Measurements from ENCODE around the gene PDZD8. TPM values are rescaled to one million over a fixed set of nuclear protein-coding genes. Genes with fewer than 3 reads are reported as not detected.

The PDZD8 gene
- total RNA-seq, 8 experiments from 2014 or later: 10.0 to 62.1 (median 18.3) TPM

DNA sequence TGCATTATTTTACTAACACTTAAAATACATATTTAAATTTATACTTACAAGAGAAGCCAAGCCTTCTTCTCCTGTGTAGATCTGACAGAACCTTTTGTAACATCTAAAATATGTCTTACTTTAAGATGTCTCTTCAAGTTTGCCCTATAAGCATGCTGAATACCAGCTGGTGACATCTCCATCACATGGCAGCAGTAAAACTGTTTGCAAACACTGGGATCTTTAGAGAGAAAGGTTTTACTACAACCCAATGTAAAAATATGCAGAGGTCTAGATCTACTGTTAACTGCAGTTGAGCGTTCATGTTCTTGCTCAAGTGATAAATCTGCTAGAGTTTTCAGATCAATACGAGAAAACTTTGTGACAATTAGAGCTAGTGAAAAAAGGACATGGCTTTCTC is 23.2 kb downstream of the PDZD8 start:
- in situ Hi-C loops (cut with MboI; ENCODE audit: low pct_unique_long_range_greater_than_20kb in 2 of 9, low sequenced_read_pairs in 9 of 9, unreplicated experiment in 9 of 9): no loop called here
- no peak overlapping the region for H3K27ac ChIP-seq
- no peak overlapping the region for H3K4me3 ChIP-seq
- peak in 1 of 8 experiments; percentile 59 for ATAC-seq (replicated peaks in 6 of 8)
- WGBS, 10 experiments: 47 to 100% (median 87%) methylated on average over 1 to 2 of the region's 2 CpGs
- no peaks in the 10 kb centered on the region for H3K4me1 ChIP-seq (replicated peaks in 1 of 2)

DNA sequence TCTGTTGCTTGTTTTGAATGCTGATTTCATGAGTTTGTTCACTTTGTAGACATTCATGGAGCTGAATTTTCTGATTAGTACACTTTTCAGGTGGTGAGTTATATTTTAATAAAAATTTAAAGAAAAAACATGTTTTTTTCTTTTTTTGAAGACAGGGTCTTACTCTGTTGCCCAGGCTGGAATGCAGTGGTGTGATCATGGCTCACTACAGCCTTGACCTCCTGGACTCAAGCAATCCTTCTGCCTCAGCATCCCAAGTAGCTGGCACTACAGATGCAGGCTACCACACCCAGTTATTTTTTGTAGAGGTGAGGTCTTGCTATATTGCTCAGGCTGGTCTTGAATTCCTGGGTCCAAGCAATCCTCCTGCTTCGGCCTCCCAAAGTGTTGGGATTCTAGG is 23.7 kb downstream of the PDZD8 start:
- Histone ChIP-seq H3K27ac (no peak overlapping the region), H3K4me1 (replicated peaks in 1 of 2) (no peaks in the 10 kb centered on the region), H3K4me3 (no peak overlapping the region)
- 100% methylated on average over 1 of the region's 1 CpG; no CpG with 5 or more reads in 8 of the 10 experiments for WGBS, 10 experiments
- in situ Hi-C loops (cut with MboI; ENCODE audit: low pct_unique_long_range_greater_than_20kb in 2 of 9, low sequenced_read_pairs in 9 of 9, unreplicated experiment in 9 of 9): no loop called here
- ATAC-seq (replicated peaks in 6 of 8): no peak

DNA sequence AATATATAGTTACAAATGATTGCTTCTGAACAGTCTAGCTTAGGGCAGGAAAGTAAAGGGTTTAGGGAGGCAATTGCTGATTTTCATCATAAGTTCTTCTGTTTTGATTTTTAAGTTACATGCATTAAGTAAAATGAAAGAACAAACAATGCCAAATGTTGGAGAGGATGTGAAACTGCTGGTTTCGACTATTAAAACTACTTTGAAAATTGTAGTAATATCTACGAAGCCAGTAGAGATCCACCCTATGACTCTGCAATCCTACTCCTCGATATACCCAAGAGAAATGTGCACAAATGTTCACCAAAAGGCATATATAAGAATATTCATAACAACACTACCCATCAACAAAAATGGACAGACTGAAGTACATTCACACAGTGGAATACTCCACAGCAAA is 24.3 kb downstream of the PDZD8 start:
- H3K4me3 ChIP-seq: no peak overlapping the region
- WGBS, 10 experiments: 14 to 100% (median 93%) methylated on average over 1 to 3 of the region's 3 CpGs
- no peak overlapping the region for H3K27ac ChIP-seq
- in situ Hi-C loops (cut with MboI; ENCODE audit: low pct_unique_long_range_greater_than_20kb in 2 of 9, low sequenced_read_pairs in 9 of 9, unreplicated experiment in 9 of 9): no loop called here
- H3K4me1 ChIP-seq (replicated peaks in 1 of 2): no peaks in the 10 kb centered on the region
- ATAC-seq (replicated peaks in 6 of 8): peak in 1 of 8 experiments; percentile 22

DNA sequence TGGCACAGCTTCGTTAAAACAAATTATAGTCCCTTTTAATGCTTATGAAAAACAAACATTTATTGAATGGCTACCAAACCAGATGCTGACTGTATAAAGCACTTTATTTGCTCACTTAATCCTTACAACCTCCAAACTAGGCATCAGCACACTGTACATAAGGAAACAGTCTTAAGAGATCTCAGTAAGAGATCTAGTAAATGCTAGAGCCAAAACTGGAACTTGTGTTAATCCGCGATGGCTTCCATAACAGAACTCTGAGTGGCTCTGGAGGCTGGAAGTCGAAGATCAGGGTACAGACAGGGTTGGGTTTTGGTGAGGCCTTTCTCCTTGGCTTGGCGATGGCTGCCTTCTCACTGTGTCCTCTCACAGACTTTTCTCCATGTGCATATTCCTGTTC is 27.0 kb downstream of the PDZD8 start:
- peak in 1 of 8 experiments; percentile 34 for ATAC-seq (replicated peaks in 6 of 8)
- Histone ChIP-seq H3K4me3 (no peak overlapping the region), H3K27ac (no peak overlapping the region), H3K4me1 (replicated peaks in 1 of 2) (no peaks in the 10 kb centered on the region)
- in situ Hi-C loops (cut with MboI; ENCODE audit: low pct_unique_long_range_greater_than_20kb in 2 of 9, low sequenced_read_pairs in 9 of 9, unreplicated experiment in 9 of 9): no loop called here
- 50 to 96% (median 75%) methylated on average over 1 to 5 of the region's 5 CpGs; no CpG with 5 or more reads in 2 of the 10 experiments for WGBS, 10 experiments

DNA sequence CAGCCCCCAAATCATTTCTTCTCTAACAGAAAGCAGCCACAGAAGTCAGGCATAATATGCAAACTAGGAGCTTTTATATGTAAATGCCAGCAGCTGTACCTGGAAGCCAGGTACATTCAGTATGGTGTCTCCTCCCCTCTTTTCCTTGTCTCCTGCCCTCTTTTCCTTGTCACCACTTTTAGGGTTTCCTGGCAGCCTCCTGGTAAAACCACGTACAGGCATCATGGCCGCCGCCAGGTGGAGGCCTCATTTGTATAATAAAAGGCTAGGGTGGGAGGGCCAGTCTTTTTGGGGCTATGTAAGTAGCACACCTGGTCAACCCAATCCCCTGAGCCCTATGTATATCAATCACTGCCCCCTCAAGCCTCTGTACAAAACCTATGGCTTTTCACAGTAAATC is 28.7 kb downstream of the PDZD8 start:
- H3K27ac ChIP-seq: no peak overlapping the region
- in situ Hi-C loops (cut with MboI; ENCODE audit: low pct_unique_long_range_greater_than_20kb in 2 of 9, low sequenced_read_pairs in 9 of 9, unreplicated experiment in 9 of 9): no loop called here
- H3K4me1 ChIP-seq (replicated peaks in 1 of 2): no peaks in the 10 kb centered on the region
- H3K4me3 ChIP-seq: no peak overlapping the region
- WGBS, 10 experiments: 93 to 100% (median 100%) methylated on average over 1 to 3 of the region's 3 CpGs; no CpG with 5 or more reads in 7 of the 10 experiments
- no peak for ATAC-seq (replicated peaks in 6 of 8)

DNA sequence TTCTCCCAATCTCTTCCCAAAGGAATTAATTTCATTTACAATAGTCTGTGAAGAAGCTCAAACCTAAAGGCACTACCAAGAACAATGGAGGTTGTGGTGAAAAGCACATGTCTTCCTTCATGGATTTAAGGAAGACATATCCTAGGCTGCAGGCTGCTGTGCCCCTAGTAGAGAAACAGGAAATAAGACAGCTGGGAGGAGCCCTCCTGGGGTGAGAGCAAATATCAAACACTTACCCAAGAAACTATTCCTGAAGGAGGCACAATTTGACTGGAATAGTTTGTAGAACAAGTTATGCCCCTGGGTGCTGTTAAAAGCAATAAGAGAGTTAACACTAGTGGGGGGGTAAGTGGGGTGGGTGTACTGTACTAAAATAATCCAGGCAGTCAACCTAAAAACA is 30.1 kb downstream of the PDZD8 start:
- in situ Hi-C loops (cut with MboI; ENCODE audit: low pct_unique_long_range_greater_than_20kb in 2 of 9, low sequenced_read_pairs in 9 of 9, unreplicated experiment in 9 of 9): no loop called here
- H3K4me1 ChIP-seq (replicated peaks in 1 of 2): no peaks in the 10 kb centered on the region
- H3K4me3 ChIP-seq: no peak overlapping the region
- no peak for ATAC-seq (replicated peaks in 6 of 8)
- no peak overlapping the region for H3K27ac ChIP-seq

DNA sequence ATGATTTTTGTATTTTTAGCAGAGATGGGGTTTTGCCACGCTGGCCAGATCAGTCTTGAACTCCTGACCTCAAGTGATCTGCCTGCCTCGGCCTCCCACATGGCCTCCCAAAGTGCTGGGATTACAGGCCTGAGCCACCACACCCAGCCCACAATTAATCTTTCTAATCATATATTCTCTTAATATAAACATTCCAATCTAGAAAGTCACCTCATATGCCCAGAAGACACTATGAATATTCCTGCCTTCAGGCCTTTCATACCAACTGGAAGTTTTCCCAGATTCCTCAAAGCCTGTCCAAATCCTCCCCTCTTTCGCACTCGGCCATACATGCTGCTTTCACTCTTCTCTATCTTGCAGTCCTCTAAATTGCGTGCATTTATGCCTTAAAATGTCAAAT is 32.6 kb downstream of the PDZD8 start:
- in situ Hi-C loops (cut with MboI; ENCODE audit: low pct_unique_long_range_greater_than_20kb in 2 of 9, low sequenced_read_pairs in 9 of 9, unreplicated experiment in 9 of 9): no loop called here
- ATAC-seq (replicated peaks in 6 of 8): peak in 3 of 8 experiments; percentile 84 to 91 (median 85)
- Histone ChIP-seq H3K27ac (no peak overlapping the region), H3K4me1 (replicated peaks in 1 of 2) (no peaks in the 10 kb centered on the region), H3K4me3 (no peak overlapping the region)
- 0 to 100% (median 89%) methylated on average over 1 to 5 of the region's 5 CpGs; no CpG with 5 or more reads in 3 of the 10 experiments for WGBS, 10 experiments

DNA sequence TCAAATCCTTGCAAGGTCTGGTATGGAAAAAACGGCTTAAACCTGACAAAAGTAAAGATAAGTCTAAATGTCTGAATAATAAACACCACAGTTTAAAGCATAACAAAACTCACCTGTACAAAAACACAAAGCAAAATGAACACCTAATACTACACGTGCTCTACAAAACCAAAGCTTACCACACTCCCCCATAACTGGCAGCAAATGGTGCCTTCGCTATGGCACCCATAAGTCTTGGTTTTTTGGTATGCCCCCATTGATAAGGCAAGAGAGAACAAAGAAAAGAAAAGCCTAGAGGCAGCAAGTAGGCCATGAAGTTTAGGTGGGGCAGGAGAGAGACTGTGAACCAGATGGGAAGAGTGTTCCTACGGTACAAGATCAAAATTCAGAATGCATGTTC is 34.2 kb downstream of the PDZD8 start:
- ATAC-seq (replicated peaks in 6 of 8): no peak
- Histone ChIP-seq H3K4me1 (replicated peaks in 1 of 2) (no peaks in the 10 kb centered on the region), H3K4me3 (no peak overlapping the region), H3K27ac (no peak overlapping the region)
- in situ Hi-C loops (cut with MboI; ENCODE audit: low pct_unique_long_range_greater_than_20kb in 2 of 9, low sequenced_read_pairs in 9 of 9, unreplicated experiment in 9 of 9): no loop called here
- 55 to 92% (median 83%) methylated on average over 1 to 4 of the region's 4 CpGs for WGBS, 10 experiments

DNA sequence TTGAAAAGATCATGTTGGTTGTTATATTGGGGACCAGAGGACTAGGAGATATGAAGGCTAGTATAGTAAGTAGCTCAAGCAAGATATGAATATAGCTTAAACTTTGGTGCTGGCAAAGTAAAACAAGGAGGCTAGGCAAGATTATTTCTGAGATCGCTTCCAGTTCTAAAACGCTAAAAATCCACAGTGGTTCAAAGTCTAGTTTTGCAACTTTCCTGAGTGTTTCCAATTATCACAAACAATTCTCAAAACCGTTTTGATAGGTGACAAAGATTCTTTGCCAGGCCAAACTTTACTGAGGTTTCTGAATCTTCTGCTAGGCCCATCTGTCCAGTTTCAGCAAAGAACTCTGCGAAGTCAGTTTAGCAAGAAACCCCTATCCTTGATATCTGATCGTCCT is 35.3 kb downstream of the PDZD8 start:
- no peaks in the 10 kb centered on the region for H3K4me1 ChIP-seq (replicated peaks in 1 of 2)
- no peak overlapping the region for H3K27ac ChIP-seq
- H3K4me3 ChIP-seq: no peak overlapping the region
- 80 to 97% (median 91%) methylated on average over 1 to 5 of the region's 5 CpGs for WGBS, 10 experiments
- ATAC-seq (replicated peaks in 6 of 8): no peak
- in situ Hi-C loops (cut with MboI; ENCODE audit: low pct_unique_long_range_greater_than_20kb in 2 of 9, low sequenced_read_pairs in 9 of 9, unreplicated experiment in 9 of 9): no loop called here

DNA sequence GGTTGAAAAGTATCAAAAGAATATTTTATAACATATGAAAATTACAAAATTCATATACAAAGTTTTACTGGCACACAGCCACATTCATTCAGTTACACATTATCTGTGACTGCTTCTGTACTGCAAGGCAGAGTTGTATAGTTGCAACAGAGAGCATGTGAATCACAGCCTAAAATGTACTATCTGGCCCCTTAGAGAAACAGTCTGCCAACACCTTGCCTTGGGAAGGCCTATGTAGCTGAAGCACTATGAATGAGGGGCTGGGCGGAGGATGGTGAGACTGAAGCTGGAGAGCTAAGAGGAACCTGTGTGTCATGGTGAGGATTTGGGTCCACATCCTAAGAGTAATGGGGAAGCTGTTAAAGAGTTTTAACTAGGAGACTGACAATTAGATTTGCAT is 35.7 kb downstream of the PDZD8 start:
- no peak overlapping the region for H3K4me3 ChIP-seq
- H3K27ac ChIP-seq: no peak overlapping the region
- no peak for ATAC-seq (replicated peaks in 6 of 8)
- H3K4me1 ChIP-seq (replicated peaks in 1 of 2): no peaks in the 10 kb centered on the region
- WGBS, 10 experiments: 100% methylated on average over 1 of the region's 1 CpG; no CpG with 5 or more reads in 5 of the 10 experiments
- in situ Hi-C loops (cut with MboI; ENCODE audit: low pct_unique_long_range_greater_than_20kb in 2 of 9, low sequenced_read_pairs in 9 of 9, unreplicated experiment in 9 of 9): no loop called here

DNA sequence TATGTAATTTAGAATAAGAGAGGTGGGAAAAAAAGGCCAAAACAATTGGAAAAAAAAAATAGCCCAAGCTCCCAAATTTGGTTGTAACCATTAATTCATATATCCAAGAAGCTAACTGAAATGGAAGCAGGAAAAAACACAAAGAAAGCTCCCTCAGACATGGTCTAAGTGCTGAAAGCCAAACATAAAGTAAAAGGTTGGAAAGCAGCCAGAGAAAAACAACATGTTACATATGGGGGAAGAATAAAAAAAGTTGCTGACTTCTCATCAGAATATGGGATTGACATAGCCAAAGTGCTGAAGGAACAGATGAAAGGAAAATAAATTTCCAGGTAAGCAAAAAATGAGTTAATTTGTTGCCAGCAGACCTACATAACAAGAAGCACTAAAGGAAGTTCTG is 40.3 kb downstream of the PDZD8 start:
- in situ Hi-C loops (cut with MboI; ENCODE audit: low pct_unique_long_range_greater_than_20kb in 2 of 9, low sequenced_read_pairs in 9 of 9, unreplicated experiment in 9 of 9): no loop called here
- no peak for ATAC-seq (replicated peaks in 6 of 8)
- no peak overlapping the region for H3K4me3 ChIP-seq
- no peaks in the 10 kb centered on the region for H3K4me1 ChIP-seq (replicated peaks in 1 of 2)
- H3K27ac ChIP-seq: no peak overlapping the region

DNA sequence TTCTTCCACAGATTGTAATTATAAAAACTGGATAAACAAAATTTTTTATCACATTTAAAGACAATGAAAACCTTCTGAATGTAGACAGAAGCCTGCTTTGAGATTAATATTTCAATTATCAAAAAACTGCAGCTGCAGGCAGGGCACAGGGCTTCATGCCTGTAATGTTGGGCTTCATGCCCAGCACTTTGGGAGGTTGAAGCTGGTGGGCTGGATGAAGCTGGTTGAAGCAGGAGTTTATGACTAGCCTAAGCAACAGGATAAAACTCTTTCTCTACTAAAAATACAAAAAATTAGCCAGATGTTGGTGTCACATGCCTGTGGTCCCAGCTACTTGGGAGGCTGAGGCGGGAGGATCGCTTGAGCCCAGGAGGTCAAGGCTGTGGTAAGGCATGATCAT is 41.2 kb downstream of the PDZD8 start:
- in situ Hi-C loops (cut with MboI; ENCODE audit: low pct_unique_long_range_greater_than_20kb in 2 of 9, low sequenced_read_pairs in 9 of 9, unreplicated experiment in 9 of 9): no loop called here
- no peak overlapping the region for H3K4me3 ChIP-seq
- no peak overlapping the region for H3K27ac ChIP-seq
- no peak for ATAC-seq (replicated peaks in 6 of 8)
- no peaks in the 10 kb centered on the region for H3K4me1 ChIP-seq (replicated peaks in 1 of 2)
- 100% methylated on average over 1 to 2 of the region's 2 CpGs; no CpG with 5 or more reads in 2 of the 10 experiments for WGBS, 10 experiments

DNA sequence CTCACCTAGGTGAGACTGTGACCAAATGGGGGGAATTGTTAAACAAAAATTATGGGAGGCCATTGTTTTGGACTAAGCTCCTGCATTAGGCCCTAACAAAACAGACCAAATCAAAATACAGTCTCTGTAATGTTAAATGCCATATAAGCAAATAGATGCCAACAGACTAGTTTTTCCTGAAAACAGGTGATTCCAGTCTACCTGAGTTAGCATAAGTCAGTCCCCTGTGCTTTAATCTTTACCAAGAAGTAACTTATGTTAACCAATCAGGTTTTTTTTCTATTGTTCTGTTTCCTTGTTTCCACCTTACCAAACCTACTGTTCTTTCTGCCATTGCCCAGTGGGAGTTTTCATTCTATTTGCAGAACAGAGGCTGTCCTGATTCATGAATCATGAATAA is 48.0 kb downstream of the PDZD8 start:
- H3K27ac ChIP-seq: no peak overlapping the region
- ATAC-seq (replicated peaks in 6 of 8): no peak
- H3K4me3 ChIP-seq: no peak overlapping the region
- no peaks in the 10 kb centered on the region for H3K4me1 ChIP-seq (replicated peaks in 1 of 2)
- in situ Hi-C loops (cut with MboI; ENCODE audit: low pct_unique_long_range_greater_than_20kb in 2 of 9, low sequenced_read_pairs in 9 of 9, unreplicated experiment in 9 of 9): no loop called here

DNA sequence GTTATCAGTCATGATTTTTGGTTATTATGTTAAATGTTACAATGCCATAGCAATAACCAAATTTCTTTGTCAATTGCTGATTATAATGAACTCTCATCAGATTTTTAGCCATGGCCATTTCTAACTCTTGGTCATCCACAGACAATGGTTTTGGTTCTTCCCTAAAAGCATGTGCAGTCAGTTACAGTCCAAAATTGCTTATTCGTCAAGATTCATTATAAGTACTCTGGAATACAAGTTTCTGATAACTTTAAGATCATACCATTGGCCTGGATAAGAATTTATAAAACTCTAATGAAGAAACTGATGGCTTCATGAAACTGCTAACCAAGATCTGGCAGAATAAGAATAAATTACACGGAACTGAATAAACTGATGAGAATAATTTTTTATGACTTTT is 50.9 kb downstream of the PDZD8 start:
- H3K4me3 ChIP-seq: no peak overlapping the region
- no peak overlapping the region for H3K27ac ChIP-seq

More for the DNA sequence above, 50.9 kb downstream of the PDZD8 start:
- ATAC-seq (replicated peaks in 6 of 8): no peak
- H3K4me1 ChIP-seq (replicated peaks in 1 of 2): no peaks in the 10 kb centered on the region
- in situ Hi-C loops (cut with MboI; ENCODE audit: low pct_unique_long_range_greater_than_20kb in 2 of 9, low sequenced_read_pairs in 9 of 9, unreplicated experiment in 9 of 9): loop anchor here in 3 of 9 experiments (25.0 kb wide), 1 partner anchor 112 kb away; no protein-coding TSS in a partner anchor
- 64 to 100% (median 91%) methylated on average over 1 to 2 of the region's 2 CpGs; no CpG with 5 or more reads in 1 of the 10 experiments for WGBS, 10 experiments

Data from motor neuron (in vitro differentiated cells).